Immature natural killer cell (primary cell): ENCODE results near the gene DAGLA. TPM values are rescaled to one million over a fixed set of nuclear protein-coding genes. Genes with fewer than 3 reads are reported as not detected.

Experiments
- DNase-seq, 3 donors: peaks; one replicate each; pipeline ENCODE4 v3.0.0; 2022; ENCODE audit warnings: mixed read lengths in 1 of 3
- H3K27ac Mint-ChIP-seq, 6 donors: one replicate each; pipeline ENCODE4 v1.8.0; 2020; ENCODE audit warnings: mixed read lengths in 6 of 6, mild to moderate bottlenecking in 5 of 6, inconsistent platforms in 4 of 6, moderate library complexity in 3 of 6
- H3K27me3 Mint-ChIP-seq, 3 donors: one replicate each; pipeline ENCODE4 v1.8.0; 2020 to 2021; ENCODE audit warnings: low read depth in 3 of 3, mild to moderate bottlenecking in 3 of 3, mixed read lengths in 3 of 3, moderate library complexity in 3 of 3, inconsistent platforms in 1 of 3
- H3K36me3 Mint-ChIP-seq, 3 donors: one replicate each; pipeline ENCODE4 v1.8.0; 2020; ENCODE audit warnings: mixed read lengths in 3 of 3, inconsistent platforms in 2 of 3, mild to moderate bottlenecking in 2 of 3
- H3K4me1 Mint-ChIP-seq, 2 donors: one replicate each; pipeline ENCODE4 v1.8.0; 2020; ENCODE audit warnings: inconsistent platforms in 2 of 2, mild to moderate bottlenecking in 2 of 2, mixed read lengths in 2 of 2, moderate library complexity in 1 of 2
- H3K4me3 Mint-ChIP-seq, 5 donors: one replicate each; pipeline ENCODE4 v1.8.0; 2020; ENCODE audit warnings: mild to moderate bottlenecking in 5 of 5, mixed read lengths in 5 of 5, inconsistent platforms in 3 of 5, moderate library complexity in 3 of 5
- H3K9me3 Mint-ChIP-seq, 6 donors: one replicate each; pipeline ENCODE4 v1.8.0; 2020; ENCODE audit warnings: mild to moderate bottlenecking in 6 of 6, mixed read lengths in 6 of 6, inconsistent platforms in 4 of 6, moderate library complexity in 3 of 6
- polyA plus RNA-seq, 3 donors: library from polyadenylated mRNA; unstranded; fragments of 300-500 nt; fragmentation: Illumina TruSeq; gene quantifications; one replicate each; pipeline ENCODE4 v1.2.3, GENCODE V29; 2021

DAGLA gene, protein sequence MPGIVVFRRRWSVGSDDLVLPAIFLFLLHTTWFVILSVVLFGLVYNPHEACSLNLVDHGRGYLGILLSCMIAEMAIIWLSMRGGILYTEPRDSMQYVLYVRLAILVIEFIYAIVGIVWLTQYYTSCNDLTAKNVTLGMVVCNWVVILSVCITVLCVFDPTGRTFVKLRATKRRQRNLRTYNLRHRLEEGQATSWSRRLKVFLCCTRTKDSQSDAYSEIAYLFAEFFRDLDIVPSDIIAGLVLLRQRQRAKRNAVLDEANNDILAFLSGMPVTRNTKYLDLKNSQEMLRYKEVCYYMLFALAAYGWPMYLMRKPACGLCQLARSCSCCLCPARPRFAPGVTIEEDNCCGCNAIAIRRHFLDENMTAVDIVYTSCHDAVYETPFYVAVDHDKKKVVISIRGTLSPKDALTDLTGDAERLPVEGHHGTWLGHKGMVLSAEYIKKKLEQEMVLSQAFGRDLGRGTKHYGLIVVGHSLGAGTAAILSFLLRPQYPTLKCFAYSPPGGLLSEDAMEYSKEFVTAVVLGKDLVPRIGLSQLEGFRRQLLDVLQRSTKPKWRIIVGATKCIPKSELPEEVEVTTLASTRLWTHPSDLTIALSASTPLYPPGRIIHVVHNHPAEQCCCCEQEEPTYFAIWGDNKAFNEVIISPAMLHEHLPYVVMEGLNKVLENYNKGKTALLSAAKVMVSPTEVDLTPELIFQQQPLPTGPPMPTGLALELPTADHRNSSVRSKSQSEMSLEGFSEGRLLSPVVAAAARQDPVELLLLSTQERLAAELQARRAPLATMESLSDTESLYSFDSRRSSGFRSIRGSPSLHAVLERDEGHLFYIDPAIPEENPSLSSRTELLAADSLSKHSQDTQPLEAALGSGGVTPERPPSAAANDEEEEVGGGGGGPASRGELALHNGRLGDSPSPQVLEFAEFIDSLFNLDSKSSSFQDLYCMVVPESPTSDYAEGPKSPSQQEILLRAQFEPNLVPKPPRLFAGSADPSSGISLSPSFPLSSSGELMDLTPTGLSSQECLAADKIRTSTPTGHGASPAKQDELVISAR
- not detected for polyA plus RNA-seq

DNA sequence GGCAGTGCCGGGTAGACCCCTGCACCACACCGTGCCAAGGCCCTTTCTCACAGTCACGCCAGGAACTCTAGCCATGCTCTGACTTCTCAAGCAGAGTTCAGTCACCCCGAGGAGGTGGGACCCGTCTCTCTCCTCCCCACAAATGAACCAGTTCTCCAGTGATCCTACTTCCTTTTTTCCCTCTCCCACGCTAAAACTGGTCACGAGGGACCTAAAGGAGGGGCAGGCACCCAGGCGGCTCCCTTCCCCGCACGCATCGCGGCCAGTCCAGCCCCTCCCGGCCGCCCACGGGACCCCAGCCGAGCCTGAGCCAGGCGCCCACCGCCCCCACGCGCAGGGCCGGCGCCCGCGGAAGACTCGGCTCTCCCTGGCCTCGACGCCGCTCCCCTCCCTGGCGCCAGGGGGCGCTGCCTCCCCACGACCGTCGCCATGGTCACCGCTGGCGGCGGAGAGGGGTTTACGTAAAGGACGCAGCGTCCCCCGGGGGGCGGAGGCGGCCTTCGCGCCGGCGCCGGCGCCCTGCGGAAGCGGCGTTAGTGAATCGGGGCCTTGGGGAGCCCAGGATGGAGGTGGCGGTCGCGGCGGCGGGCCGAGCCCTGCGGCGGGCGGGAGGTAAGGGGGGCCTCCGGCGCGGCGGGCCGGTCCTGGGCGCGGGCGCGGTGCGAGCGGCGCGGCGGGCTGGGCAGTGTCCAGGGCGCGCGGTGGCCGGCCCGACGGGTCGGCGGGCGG, at the start of gene DAGLA:
TSS of gene DAGLA (plus strand) at position 499 of the 729 bp plus-strand sequence. CDS start 39,765 bp downstream, outside the sequence.
- H3K36me3 Mint-ChIP-seq = no peaks in the 10 kb centered on the region
- H3K27ac Mint-ChIP-seq = peak within 1 kb of the TSS in 2 of 6 donors; percentile 33 to 72
- DNase-seq = peak; percentile 80 to 81 (median 80)
- peak within 1 kb of the TSS; percentile 47 to 77 (median 69) for H3K4me3 Mint-ChIP-seq
- peaks cover 5 to 16% of the 10 kb centered on the region in 2 donors for H3K4me1 Mint-ChIP-seq
- peaks cover 3 to 12% (median 3%) of the 10 kb centered on the region in 3 donors for H3K27me3 Mint-ChIP-seq
- no peaks in the 10 kb centered on the region for H3K9me3 Mint-ChIP-seq

DNA sequence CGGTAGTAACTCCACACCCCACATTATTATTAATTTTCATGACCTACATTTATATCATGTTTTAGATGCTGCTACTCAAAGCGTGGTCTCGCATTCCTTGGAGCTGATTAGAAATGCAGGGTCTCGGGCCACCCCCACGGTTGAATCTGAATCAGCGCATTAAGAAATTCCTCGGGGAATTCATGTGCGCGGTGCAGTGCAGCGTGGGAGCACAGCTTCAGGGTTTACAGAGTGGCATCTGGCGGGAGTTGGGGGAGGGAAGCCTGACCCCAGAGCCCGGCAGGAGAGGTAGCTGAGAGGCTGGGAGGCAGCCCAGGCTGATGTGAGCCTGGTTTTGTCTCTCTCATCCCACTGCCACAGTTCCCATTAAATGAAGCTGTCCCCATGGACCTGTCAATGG, 48.1 kb upstream of the DAGLA start:
- Mint-ChIP-seq H3K27me3 (peaks cover 0 to 11% (median 3%) of the 10 kb centered on the region in 3 donors), H3K36me3 (no peaks in the 10 kb centered on the region), H3K4me1 (no peaks in the 10 kb centered on the region), H3K9me3 (no peaks in the 10 kb centered on the region), H3K27ac (no peak overlapping the region), H3K4me3 (no peak overlapping the region)
- DNase-seq = no peak

DNA sequence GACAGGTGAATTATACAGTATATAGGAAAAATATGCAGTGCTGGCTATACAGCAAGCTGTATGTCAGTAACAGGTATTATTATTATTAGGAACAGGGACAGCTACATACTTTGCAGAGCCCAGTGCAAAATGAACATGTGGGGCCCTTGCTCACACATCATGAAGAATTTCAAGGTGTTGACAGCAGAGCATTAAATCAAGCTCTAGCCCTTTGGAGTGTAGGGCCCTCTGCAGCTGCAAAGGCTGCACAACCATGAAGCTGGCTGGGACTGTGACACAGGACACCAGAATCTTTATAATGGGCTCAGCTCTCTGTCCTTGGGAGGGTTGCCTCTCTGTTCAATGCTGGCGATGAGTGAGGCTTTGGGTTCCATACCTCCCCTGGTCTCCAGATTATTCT, 44.9 kb upstream of the DAGLA start:
- Mint-ChIP-seq H3K9me3 (no peaks in the 10 kb centered on the region), H3K4me1 (no peaks in the 10 kb centered on the region), H3K36me3 (no peaks in the 10 kb centered on the region), H3K27ac (no peak overlapping the region), H3K4me3 (no peak overlapping the region), H3K27me3 (peaks cover 0 to 7% (median 2%) of the 10 kb centered on the region in 3 donors)
- DNase-seq = no peak

DNA sequence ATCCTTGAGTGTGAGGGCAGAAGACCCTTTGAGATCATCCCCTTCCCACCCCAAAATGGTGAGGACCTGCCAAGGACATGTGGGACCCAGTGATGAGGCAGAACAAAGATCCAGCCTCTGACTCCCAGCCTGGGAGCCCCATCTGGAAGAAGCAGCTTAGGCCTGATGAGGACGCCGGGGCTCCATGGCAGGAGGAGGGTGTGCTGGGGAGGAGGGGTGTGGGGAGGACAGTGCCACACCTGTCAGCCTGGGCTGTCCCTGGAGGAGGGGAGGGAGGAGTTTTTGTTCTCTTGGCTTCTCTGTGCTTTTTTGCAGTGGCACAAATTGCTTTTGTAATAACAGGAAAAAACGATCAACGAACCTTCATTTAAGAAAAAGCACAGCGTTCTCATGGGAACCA, 44.4 kb upstream of the DAGLA start:
- Mint-ChIP-seq H3K9me3 (no peaks in the 10 kb centered on the region), H3K4me1 (no peaks in the 10 kb centered on the region), H3K4me3 (no peak overlapping the region), H3K27ac (no peak overlapping the region), H3K36me3 (no peaks in the 10 kb centered on the region), H3K27me3 (peaks cover 0 to 5% (median 2%) of the 10 kb centered on the region in 3 donors)
- no peak for DNase-seq

DNA sequence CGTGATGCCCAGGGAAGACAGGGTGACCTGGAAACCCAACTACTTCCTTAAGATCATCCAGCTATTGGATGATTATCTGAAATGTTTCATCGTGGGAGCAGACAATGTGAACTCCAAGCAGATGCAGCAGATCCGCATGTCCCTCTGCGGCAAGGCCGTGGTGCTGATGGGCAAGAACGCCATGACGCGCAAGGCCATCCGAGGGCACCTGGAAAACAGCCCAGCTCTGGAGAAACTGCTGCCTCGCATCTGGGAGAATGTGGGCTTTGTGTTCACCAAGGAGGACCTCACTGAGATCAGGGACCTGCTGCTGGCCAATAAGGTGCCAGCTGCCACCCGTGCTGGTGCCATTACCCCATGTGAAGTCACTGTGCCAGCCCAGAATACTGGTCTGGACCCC, 43.5 kb upstream of the DAGLA start:
- no peaks in the 10 kb centered on the region for H3K9me3 Mint-ChIP-seq
- no peak for DNase-seq
- H3K36me3 Mint-ChIP-seq = no peaks in the 10 kb centered on the region
- H3K27ac Mint-ChIP-seq = no peak overlapping the region
- H3K27me3 Mint-ChIP-seq = peaks cover 0 to 8% (median 2%) of the 10 kb centered on the region in 3 donors
- no peaks in the 10 kb centered on the region for H3K4me1 Mint-ChIP-seq
- H3K4me3 Mint-ChIP-seq = no peak overlapping the region

DNA sequence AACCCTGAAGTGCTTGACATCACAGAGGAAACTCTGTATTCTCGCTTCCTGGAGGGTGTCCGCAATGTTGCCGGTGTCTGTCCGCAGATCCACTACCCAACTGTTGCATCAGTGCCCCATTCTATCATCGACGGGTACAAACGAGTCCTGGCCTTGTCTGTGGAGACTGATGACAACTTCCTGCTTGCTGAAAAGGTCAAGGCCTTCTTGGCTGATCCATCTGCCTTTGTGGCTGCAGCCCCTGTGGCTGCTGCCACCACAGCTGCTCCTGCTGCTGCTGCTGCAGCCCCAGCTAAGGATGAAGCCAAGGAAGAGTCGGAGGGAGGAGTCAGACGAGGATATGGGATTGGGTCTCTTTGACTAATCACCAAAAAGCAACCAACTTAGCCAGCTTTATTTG, 42.9 kb upstream of the DAGLA start:
- Mint-ChIP-seq H3K27me3 (peaks cover 0 to 8% (median 2%) of the 10 kb centered on the region in 3 donors), H3K9me3 (no peaks in the 10 kb centered on the region), H3K4me1 (no peaks in the 10 kb centered on the region), H3K36me3 (no peaks in the 10 kb centered on the region), H3K27ac (no peak overlapping the region), H3K4me3 (no peak overlapping the region)
- no peak for DNase-seq

DNA sequence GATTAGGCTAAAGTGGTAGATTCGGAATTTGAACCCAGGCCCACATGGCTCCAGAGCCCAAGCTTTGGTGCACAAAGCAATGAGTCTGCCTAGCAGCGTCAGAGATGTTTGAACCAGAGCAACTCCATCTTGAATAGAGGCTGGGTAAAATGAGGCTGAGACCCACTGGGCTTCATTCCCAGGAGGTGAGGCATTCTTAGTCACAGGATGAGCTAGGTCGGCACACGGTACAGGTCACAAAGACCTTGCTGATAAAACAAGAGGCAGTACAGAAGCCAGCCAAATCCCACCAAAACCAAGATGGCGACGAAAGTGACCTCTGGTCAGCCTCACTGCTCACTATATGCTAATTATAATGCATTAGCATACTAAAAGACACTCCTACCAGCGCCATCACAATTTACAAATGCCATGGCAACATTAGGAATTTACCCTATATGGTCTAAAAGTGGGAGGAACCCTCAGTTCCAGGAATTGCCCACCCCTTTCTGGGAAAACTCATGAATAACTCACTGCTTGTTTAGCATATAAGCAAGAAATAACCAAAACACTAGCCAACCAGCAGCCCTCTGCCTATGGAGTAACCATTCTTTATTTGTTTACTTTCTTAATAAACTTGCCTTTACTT, 40.3 kb upstream of the DAGLA start:
- DNase-seq = no peak
- Mint-ChIP-seq H3K4me3 (no peak overlapping the region), H3K4me1 (no peaks in the 10 kb centered on the region), H3K27ac (no peak overlapping the region), H3K27me3 (peaks cover 0 to 8% (median 2%) of the 10 kb centered on the region in 3 donors), H3K36me3 (no peaks in the 10 kb centered on the region), H3K9me3 (no peaks in the 10 kb centered on the region)

DNA sequence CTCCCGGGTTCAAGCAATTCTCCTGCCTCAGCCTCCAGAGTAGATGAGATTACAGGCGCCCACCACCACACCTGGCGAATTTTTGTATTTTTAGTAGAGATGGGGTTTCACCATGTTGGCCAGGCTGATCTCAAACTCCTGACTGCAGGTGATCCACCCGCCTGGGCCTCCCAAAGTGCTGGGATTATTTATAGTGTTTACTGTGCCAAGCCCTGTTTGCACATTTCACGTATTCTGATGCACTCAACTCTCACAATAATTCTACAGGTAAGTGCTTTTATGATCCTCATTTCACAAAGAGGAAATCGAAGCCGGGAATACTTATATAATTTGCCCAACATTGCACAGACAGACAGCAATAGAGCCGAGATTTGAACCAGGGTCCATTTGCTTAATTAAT, 38.0 kb upstream of the DAGLA start:
- Mint-ChIP-seq H3K4me3 (no peak overlapping the region), H3K9me3 (no peaks in the 10 kb centered on the region), H3K4me1 (no peaks in the 10 kb centered on the region), H3K36me3 (no peaks in the 10 kb centered on the region), H3K27ac (no peak overlapping the region), H3K27me3 (peaks cover 2 to 8% (median 2%) of the 10 kb centered on the region in 3 donors)
- DNase-seq = no peak

DNA sequence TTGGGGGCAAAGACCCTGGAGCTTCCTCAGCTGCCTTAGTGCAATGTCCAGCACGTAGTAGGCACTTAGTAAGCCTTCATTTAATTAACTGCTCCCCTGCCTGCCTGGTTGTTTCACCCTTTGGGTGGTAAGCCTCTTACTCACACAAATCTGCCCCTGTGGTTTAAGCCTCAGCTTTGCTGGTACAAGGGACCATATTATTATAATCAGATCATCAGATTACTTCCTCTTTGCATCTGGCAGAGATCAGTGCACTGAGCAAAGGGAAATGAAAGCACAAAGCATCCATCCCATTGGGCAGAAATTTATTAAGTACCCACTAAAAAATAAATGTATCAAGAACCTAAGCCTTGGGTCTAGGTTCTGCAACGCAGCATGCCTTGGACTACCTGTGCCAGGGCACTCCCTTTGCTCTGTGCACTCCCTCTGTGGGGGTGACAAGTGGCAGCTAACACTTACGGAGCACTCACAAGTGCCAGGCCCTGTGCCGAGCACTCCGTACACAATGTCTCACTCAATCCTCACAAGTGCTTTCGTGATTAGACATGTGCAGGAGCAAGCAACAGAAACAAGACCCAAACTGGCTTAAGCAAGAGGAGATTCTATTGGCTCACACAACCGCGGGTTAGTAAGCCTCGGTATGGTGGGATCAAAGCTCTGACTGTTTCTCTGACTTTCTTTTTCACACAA, 34.9 kb upstream of the DAGLA start:
- Mint-ChIP-seq H3K4me1 (no peaks in the 10 kb centered on the region), H3K27me3 (peaks cover 2 to 3% (median 3%) of the 10 kb centered on the region in 3 donors), H3K27ac (no peak overlapping the region), H3K9me3 (peaks cover 0 to 2% (median 0%) of the 10 kb centered on the region in 6 donors), H3K36me3 (no peaks in the 10 kb centered on the region), H3K4me3 (no peak overlapping the region)
- DNase-seq = no peak

DNA sequence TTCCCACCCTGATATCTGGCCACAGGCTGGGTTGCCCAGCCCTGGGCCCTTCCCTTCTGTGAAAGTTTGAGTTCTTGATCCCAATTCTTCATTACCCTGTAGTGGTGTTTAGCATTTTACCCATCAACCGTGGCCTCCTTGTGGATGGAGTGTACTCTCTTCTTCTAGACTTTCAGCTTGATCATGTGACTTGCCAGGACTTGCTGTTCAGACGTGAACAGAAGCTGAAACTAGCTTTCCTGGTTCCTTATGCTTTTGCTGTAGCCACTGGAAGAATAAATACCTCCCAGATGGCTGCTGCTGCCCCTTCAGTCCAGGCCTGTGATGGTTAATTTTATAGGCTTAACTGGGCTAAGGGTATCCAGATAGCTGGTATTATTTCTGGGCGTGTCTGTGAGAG, 32.7 kb upstream of the DAGLA start:
- peaks cover 2 to 5% (median 3%) of the 10 kb centered on the region in 3 donors for H3K27me3 Mint-ChIP-seq
- H3K4me1 Mint-ChIP-seq = no peaks in the 10 kb centered on the region
- no peaks in the 10 kb centered on the region for H3K36me3 Mint-ChIP-seq
- no peak for DNase-seq
- no peak overlapping the region for H3K4me3 Mint-ChIP-seq
- H3K9me3 Mint-ChIP-seq = peaks cover 0 to 2% (median 0%) of the 10 kb centered on the region in 6 donors
- no peak overlapping the region for H3K27ac Mint-ChIP-seq

DNA sequence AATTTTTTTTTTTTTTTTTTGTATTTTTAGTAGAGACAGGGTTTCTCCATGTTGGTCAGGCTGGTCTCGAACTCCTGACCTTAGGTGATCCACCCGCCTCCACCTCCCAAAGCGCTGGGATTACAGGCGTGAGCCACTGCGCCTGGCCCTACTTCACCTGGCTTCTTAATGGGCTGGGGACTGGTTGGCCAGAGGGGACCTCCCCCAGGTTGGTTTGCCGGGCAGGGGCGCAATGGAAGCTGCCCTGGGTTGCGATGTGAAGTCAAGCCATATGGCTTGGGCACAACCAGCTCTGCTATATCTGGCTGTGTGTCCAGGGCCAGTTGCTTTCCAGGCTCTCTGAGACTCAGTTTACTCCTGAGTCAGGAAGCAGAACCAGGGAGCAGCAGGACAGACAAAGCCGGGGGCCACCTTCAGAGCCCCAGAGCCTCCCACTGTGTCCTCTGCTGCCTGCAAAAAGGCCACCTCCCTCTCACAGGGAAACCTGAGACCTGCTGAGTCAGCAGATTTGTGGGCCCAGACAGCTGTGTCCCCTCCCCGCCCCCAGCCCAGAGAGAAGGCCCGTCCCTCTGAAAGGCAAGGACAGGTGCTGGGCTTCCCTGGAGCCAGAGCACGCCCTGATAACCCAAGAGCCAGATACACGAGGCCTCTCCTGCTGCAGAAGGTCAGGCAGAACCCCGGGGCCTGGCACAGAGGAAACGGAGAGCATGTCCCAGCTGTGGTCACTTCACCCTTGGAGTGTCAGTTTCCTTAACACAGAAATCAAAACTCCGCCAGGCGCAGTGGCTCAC, 29.2 kb upstream of the DAGLA start:
- Mint-ChIP-seq H3K36me3 (no peaks in the 10 kb centered on the region), H3K4me1 (no peaks in the 10 kb centered on the region), H3K4me3 (no peak overlapping the region), H3K9me3 (peaks cover 0 to 2% (median 0%) of the 10 kb centered on the region in 6 donors), H3K27ac (no peak overlapping the region), H3K27me3 (peaks cover 3 to 16% (median 14%) of the 10 kb centered on the region in 3 donors)
- no peak for DNase-seq

DNA sequence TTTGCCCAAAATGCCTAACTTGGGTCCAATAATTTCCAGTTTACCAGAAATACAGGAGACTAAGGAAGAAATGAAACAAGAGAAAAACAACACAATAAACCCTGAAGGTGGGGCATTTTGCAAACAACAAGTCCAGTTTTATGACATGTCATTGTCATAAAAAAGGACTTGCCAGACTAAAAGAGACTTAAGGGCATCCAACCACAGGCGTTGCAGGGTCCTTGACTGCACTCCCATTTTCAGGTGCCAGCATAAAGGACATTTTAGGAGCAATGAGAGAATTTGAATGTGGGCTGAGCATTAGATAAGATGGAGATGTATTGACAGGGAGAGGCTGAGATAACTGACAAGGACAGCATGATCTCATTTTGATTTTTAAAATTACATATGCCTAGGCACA, 28.1 kb upstream of the DAGLA start:
- no peak overlapping the region for H3K27ac Mint-ChIP-seq
- H3K9me3 Mint-ChIP-seq = peaks cover 0 to 2% (median 0%) of the 10 kb centered on the region in 6 donors
- no peak for DNase-seq
- no peaks in the 10 kb centered on the region for H3K4me1 Mint-ChIP-seq
- no peaks in the 10 kb centered on the region for H3K36me3 Mint-ChIP-seq
- H3K4me3 Mint-ChIP-seq = no peak overlapping the region
- peaks cover 3 to 20% (median 12%) of the 10 kb centered on the region in 3 donors for H3K27me3 Mint-ChIP-seq
